WTC11 (cell line): ENCODE results near the gene ENC1. TPM values are rescaled to one million over a fixed set of nuclear protein-coding genes. Genes with fewer than 3 reads are reported as not detected.

Experiments
- ATAC-seq: fragments of 200-7000 bp; cut with Tn5 transposase; 2 replicates; pipeline ENCODE4 v1.10.0; 2021; ENCODE audit warnings: mild to moderate bottlenecking, moderate library complexity
- CTCF ChIA-PET: fragments of 300-600 bp; sonication (Branson Sonifier 250); formaldehyde crosslinking; loops from one replicate; lab custom pipeline; 2021; ENCODE audit warnings: antibody characterized with exemption; lab: Charles Lee
- POLR2A ChIA-PET: fragments of 350-600 bp; sonication (Branson Sonifier 250); formaldehyde crosslinking; loops from one replicate; lab custom pipeline; 2021; ENCODE audit warnings: antibody characterized with exemption; lab: Charles Lee
- DNase-seq: peaks from one replicate; pipeline ENCODE4 v3.0.0; 2021; ENCODE audit warnings: low spot score
- H3K27ac Mint-ChIP-seq: 2 replicates; pipeline ENCODE4 v1.8.0; 2021; ENCODE audit warnings: mixed read lengths
- H3K27me3 Mint-ChIP-seq: 2 replicates; pipeline ENCODE4 v1.8.0; 2021; ENCODE audit warnings: low read depth, mild to moderate bottlenecking, moderate library complexity, mixed read lengths
- H3K36me3 Mint-ChIP-seq: 2 replicates; pipeline ENCODE4 v1.8.0; 2021; ENCODE audit warnings: mixed read lengths
- H3K4me1 Mint-ChIP-seq: 2 replicates; pipeline ENCODE4 v1.8.0; 2022; ENCODE audit warnings: mixed read lengths
- H3K4me3 Mint-ChIP-seq: 2 replicates; pipeline ENCODE4 v1.8.0; 2021; ENCODE audit warnings: mild to moderate bottlenecking, moderate library complexity, mixed read lengths
- H3K9me3 Mint-ChIP-seq: 2 replicates; pipeline ENCODE4 v1.8.0; 2021; ENCODE audit warnings: mixed read lengths
- ATF2 ChIP-seq: sonication (generic); formaldehyde crosslinking; IDR thresholded peaks from 2 replicates; pipeline ENCODE4 v1.8.1; 2022; ENCODE audit warnings: low read depth, missing genetic modification reagents, borderline replicate concordance
- ATF6 ChIP-seq: sonication (generic); formaldehyde crosslinking; IDR thresholded peaks from 2 replicates; pipeline ENCODE4 v1.8.1; 2023; ENCODE audit warnings: mild to moderate bottlenecking, missing genetic modification reagents
- CREM ChIP-seq: sonication (generic); formaldehyde crosslinking; IDR thresholded peaks from 2 replicates; pipeline ENCODE4 v1.8.1; 2022; ENCODE audit warnings: mild to moderate bottlenecking, missing genetic modification reagents, moderate library complexity
- E2F1 ChIP-seq: sonication (generic); formaldehyde crosslinking; IDR thresholded peaks from 2 replicates; pipeline ENCODE4 v1.8.0; 2022; ENCODE audit warnings: mild to moderate bottlenecking, missing genetic modification reagents
- ESRRA ChIP-seq: sonication (generic); formaldehyde crosslinking; IDR thresholded peaks from 2 replicates; pipeline ENCODE4 v1.8.1; 2022; ENCODE audit warnings: mild to moderate bottlenecking, missing genetic modification reagents, borderline replicate concordance
- FOXJ3 ChIP-seq: sonication (generic); formaldehyde crosslinking; IDR thresholded peaks from 2 replicates; pipeline ENCODE4 v1.9.0; 2021; ENCODE audit warnings: missing genetic modification reagents, mild to moderate bottlenecking, borderline replicate concordance
- FOXK1 ChIP-seq: sonication (generic); formaldehyde crosslinking; IDR thresholded peaks from 2 replicates; pipeline ENCODE4 v1.8.0; 2022; ENCODE audit warnings: mild to moderate bottlenecking, moderate library complexity, missing genetic modification reagents
- FOXP1 ChIP-seq: sonication (generic); formaldehyde crosslinking; IDR thresholded peaks from 2 replicates; pipeline ENCODE4 v1.8.0; 2022; ENCODE audit warnings: missing genetic modification reagents, mild to moderate bottlenecking, moderate library complexity, borderline replicate concordance
- GRHL2 ChIP-seq: fragments of 250-450 bp; sonication (Bioruptor Pico); IDR thresholded peaks from 2 replicates; pipeline ENCODE4 v1.8.0; 2022; ENCODE audit warnings: mild to moderate bottlenecking, moderate library complexity; ENCODE audit not compliant: insufficient replicate concordance, severe bottlenecking
- HMGA2 ChIP-seq: fragments of 250-450 bp; sonication (Bioruptor Pico); IDR thresholded peaks from 2 replicates; pipeline ENCODE4 v1.4.0; 2021; ENCODE audit warnings: mild to moderate bottlenecking, moderate library complexity
- KAT7 ChIP-seq: sonication (generic); formaldehyde crosslinking; IDR thresholded peaks from 2 replicates; pipeline ENCODE4 v1.8.1; 2023; ENCODE audit warnings: missing genetic modification reagents, mild to moderate bottlenecking, borderline replicate concordance
- ZBTB43 ChIP-seq: sonication (generic); formaldehyde crosslinking; IDR thresholded peaks from 2 replicates; pipeline ENCODE4 v1.8.1; 2023; ENCODE audit warnings: mild to moderate bottlenecking, missing genetic modification reagents
- ZNF121 ChIP-seq: sonication (generic); formaldehyde crosslinking; IDR thresholded peaks from 2 replicates; pipeline ENCODE4 v1.8.0; 2023; ENCODE audit warnings: missing genetic modification reagents
- ZNF396 ChIP-seq: fragments of 250-450 bp; sonication (Bioruptor Pico); IDR thresholded peaks from 2 replicates; pipeline ENCODE4 v1.8.0; 2021; ENCODE audit warnings: mild to moderate bottlenecking, moderate library complexity, borderline replicate concordance
- ZNF416 ChIP-seq: fragments of 250-450 bp; sonication (Bioruptor Pico); IDR thresholded peaks from 2 replicates; pipeline ENCODE4 v1.9.0; 2021; ENCODE audit warnings: mild to moderate bottlenecking, inconsistent platforms
- ZNF532 ChIP-seq: fragments of 250-450 bp; sonication (Bioruptor Pico); IDR thresholded peaks from 2 replicates; pipeline ENCODE4 v1.9.0; 2021; ENCODE audit warnings: mild to moderate bottlenecking, borderline replicate concordance
- total RNA-seq: library from RNA; stranded (reverse); gene quantifications from 3 replicates; pipeline ENCODE4 v1.2.3, GENCODE V29; 2021

The ENC1 gene
- total RNA-seq, 1 experiment from 2014 or later, result 18.3 TPM

GRCh38 chr5:74594137-74595040 lies 46.1 kb downstream of the ENC1 start:
- H3K4me1 Mint-ChIP-seq, result peaks cover 42% of the 10 kb centered on the region
- H3K36me3 Mint-ChIP-seq, result no peaks in the 10 kb centered on the region
- ChIA-PET POLR2A (no interaction called here), CTCF (interaction anchor here (1.4 kb wide), 1 partner anchor 31 kb away, joined by 3 read pairs; no protein-coding TSS in a partner anchor)
- H3K9me3 Mint-ChIP-seq, result no peaks in the 10 kb centered on the region
- TF ChIP-seq GRHL2 (no peak), ESRRA (no peak), FOXP1 (CRISPR knock-in tag) (no peak), FOXJ3 (no peak), FOXK1 (CRISPR knock-in tag) (no peak), CREM (CRISPR knock-in tag) (no peak), ZNF416 (no peak), KAT7 (no peak), ATF2 (CRISPR knock-in tag) (no peak), ZNF396 (CRISPR knock-in tag) (no peak), E2F1 (CRISPR knock-in tag) (no peak), ATF6 (CRISPR knock-in tag) (no peak), ZNF121 (CRISPR knock-in tag) (no peak), HMGA2 (CRISPR knock-in tag) (no peak), ZBTB43 (CRISPR knock-in tag) (no peak), ZNF532 (CRISPR knock-in tag) (no peak)
- ATAC-seq (no peak), DNase-seq (no peak)
- no peaks in the 10 kb centered on the region; the same call in 1 of the 2 replicates for H3K27me3 Mint-ChIP-seq
- no peak overlapping the region for H3K27ac Mint-ChIP-seq
- H3K4me3 Mint-ChIP-seq, result no peak overlapping the region
